Breast epithelium (tissue), 4 donors: ENCODE data around the gene MARVELD1. TPM values are rescaled to one million over a fixed set of nuclear protein-coding genes. Genes with fewer than 3 reads are reported as not detected.

Source experiments
- DNase-seq, 2 donors: peaks; one replicate each; pipeline ENCODE4 v3.0.0-alpha.2; 2019; ENCODE audit warnings: low spot score in 2 of 2
- H3K27ac ChIP-seq, 2 donors: fragments of 200-600 bp; sonication (generic) in 1 of 2; one replicate each; pipeline ENCODE4 v1.5.1; 2016 to 2019; ENCODE audit warnings: mild to moderate bottlenecking in 1 of 2
- H3K27me3 ChIP-seq, 2 donors: fragments of 200-600 bp; sonication (generic) in 1 of 2; one replicate each; pipeline versions ENCODE4 v1.5.1 to v1.6.0; 2017 to 2019; ENCODE audit warnings: control low read depth in 1 of 2, mild to moderate bottlenecking in 1 of 2
- H3K36me3 ChIP-seq: fragments of 200-600 bp; one replicate; pipeline ENCODE4 v1.5.1; 2019
- H3K4me1 ChIP-seq, 2 donors: fragments of 200-600 bp; sonication (generic); one replicate each; pipeline ENCODE4 v1.5.1; 2016 to 2019; ENCODE audit warnings: control low read depth in 1 of 2
- H3K4me3 ChIP-seq, 3 donors: fragments of 200-600 bp; sonication (generic); 1 replicate in 2 of 3; 2 replicates in 1 of 3; pipeline ENCODE4 v1.5.1; 2016 to 2019; ENCODE audit warnings: mild to moderate bottlenecking in 3 of 3, moderate library complexity in 2 of 3
- H3K9me3 ChIP-seq, 2 donors: fragments of 200-600 bp; sonication (generic) in 1 of 2; one replicate each; pipeline ENCODE4 v1.5.1; 2016 to 2019; ENCODE audit warnings: control low read depth in 1 of 2
- POLR2A ChIP-seq: fragments of 450-650 bp; IDR thresholded peaks from one replicate; pipeline ENCODE4 v1.6.1; 2016; ENCODE audit warnings: antibody characterized with exemption, mild to moderate bottlenecking, moderate library complexity
- POLR2AphosphoS5 ChIP-seq, 3 donors: sonication (generic); formaldehyde crosslinking; IDR thresholded peaks; one replicate each; pipeline ENCODE4 v1.6.1; 2017; ENCODE audit warnings: antibody characterized with exemption in 3 of 3
- intact Hi-C: fragments of 100-400 bp; cut with DNase I; formaldehyde crosslinking; loops from one replicate; pipeline ENCODE4 v1.15.1; 2023; ENCODE audit warnings: low total_unique reads
- total RNA-seq, 3 donors: library from RNA; depleted of rRNA; stranded (reverse); fragments of >200 nt; gene quantifications; one replicate each; pipeline ENCODE4 v1.1.0, GENCODE V29; 2016
- TF ChIP-seq, protein P1 (sequence below), 3 donors: fragments of 450-650 bp; IDR thresholded peaks; one replicate each; pipeline ENCODE4 v1.5.1; 2016 to 2017; ENCODE audit warnings: antibody characterized with exemption in 3 of 3, mild to moderate bottlenecking in 3 of 3, moderate library complexity in 3 of 3

MARVELD1 gene
- total RNA-seq, 3 donors from 2014 or later: 13.4 to 19.8 (median 16.2) TPM

DNA sequence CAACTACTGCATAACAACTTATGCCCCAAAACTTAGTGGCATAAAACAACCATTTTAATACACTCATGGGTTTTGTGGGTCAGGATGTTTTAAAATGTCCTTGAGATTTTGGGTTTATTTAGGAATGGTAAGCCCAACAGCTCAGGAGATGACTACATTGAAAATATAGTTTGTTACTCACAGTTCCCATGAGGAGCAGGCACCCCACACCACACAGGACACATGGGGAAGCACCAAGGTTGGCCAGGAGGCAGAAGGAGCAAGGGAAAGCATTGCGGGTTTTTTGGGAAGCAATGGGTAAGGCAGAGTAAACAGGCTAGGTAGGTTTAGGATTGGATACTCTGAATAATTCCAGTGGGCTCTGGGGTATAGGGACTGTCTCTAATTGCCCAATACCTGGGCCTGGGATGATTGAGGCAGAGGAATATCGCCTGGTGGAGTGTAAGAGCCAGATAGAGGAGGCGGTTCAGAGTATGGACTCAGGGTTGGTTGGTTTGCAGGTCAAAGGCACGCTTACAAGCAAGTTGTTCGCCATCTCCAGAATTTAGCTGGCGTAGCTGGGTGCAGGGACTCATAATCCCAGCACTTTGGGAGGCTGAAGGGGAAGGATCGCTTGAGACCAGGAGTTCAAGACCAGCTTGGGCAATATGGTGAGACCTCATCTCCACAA is 10.0 kb upstream of the MARVELD1 start:
- H3K9me3 ChIP-seq: no peaks in the 10 kb centered on the region
- H3K27ac ChIP-seq: no peak overlapping the region
- TF ChIP-seq POLR2A (no peak), POLR2AphosphoS5 (IDR thresholded peaks at IDR 0.05) (no peak)
- TF ChIP-seq, protein P1, sequence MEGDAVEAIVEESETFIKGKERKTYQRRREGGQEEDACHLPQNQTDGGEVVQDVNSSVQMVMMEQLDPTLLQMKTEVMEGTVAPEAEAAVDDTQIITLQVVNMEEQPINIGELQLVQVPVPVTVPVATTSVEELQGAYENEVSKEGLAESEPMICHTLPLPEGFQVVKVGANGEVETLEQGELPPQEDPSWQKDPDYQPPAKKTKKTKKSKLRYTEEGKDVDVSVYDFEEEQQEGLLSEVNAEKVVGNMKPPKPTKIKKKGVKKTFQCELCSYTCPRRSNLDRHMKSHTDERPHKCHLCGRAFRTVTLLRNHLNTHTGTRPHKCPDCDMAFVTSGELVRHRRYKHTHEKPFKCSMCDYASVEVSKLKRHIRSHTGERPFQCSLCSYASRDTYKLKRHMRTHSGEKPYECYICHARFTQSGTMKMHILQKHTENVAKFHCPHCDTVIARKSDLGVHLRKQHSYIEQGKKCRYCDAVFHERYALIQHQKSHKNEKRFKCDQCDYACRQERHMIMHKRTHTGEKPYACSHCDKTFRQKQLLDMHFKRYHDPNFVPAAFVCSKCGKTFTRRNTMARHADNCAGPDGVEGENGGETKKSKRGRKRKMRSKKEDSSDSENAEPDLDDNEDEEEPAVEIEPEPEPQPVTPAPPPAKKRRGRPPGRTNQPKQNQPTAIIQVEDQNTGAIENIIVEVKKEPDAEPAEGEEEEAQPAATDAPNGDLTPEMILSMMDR (IDR thresholded peaks at IDR 0.05): no peak
- H3K27me3 ChIP-seq: no peaks in the 10 kb centered on the region
- intact Hi-C loops: no loop called here
- DNase-seq: no peak
- H3K4me1 ChIP-seq: no peaks in the 10 kb centered on the region
- H3K36me3 ChIP-seq: no peaks in the 10 kb centered on the region
- no peak overlapping the region for H3K4me3 ChIP-seq

DNA sequence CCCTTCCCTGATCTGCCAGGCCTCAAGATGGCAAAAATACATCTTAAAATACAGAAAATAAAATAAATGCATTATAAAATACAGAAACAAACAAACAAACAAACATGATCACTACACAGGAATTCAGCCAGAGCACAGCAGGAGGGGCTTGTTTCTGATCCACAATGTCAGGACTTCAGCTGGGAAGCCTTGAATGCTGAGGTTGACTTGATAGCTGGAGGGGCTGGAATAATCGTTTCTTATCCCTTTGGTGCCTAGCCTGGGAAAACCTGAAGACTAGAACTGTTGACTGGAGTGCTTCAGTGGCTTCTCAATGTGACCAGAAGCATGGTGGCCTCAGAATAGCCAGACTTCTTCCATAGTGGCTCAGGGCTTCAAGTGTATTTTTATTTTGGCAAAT is 9.2 kb upstream of the MARVELD1 start:
- Histone ChIP-seq H3K36me3 (no peaks in the 10 kb centered on the region), H3K4me3 (no peak overlapping the region), H3K27ac (no peak overlapping the region), H3K4me1 (no peaks in the 10 kb centered on the region), H3K9me3 (no peaks in the 10 kb centered on the region), H3K27me3 (no peaks in the 10 kb centered on the region)
- no peak for TF ChIP-seq POLR2A
- no peak for TF ChIP-seq POLR2AphosphoS5 (IDR thresholded peaks at IDR 0.05)
- TF ChIP-seq, protein P1 (IDR thresholded peaks at IDR 0.05): no peak
- no peak for DNase-seq
- intact Hi-C loops: no loop called here

DNA sequence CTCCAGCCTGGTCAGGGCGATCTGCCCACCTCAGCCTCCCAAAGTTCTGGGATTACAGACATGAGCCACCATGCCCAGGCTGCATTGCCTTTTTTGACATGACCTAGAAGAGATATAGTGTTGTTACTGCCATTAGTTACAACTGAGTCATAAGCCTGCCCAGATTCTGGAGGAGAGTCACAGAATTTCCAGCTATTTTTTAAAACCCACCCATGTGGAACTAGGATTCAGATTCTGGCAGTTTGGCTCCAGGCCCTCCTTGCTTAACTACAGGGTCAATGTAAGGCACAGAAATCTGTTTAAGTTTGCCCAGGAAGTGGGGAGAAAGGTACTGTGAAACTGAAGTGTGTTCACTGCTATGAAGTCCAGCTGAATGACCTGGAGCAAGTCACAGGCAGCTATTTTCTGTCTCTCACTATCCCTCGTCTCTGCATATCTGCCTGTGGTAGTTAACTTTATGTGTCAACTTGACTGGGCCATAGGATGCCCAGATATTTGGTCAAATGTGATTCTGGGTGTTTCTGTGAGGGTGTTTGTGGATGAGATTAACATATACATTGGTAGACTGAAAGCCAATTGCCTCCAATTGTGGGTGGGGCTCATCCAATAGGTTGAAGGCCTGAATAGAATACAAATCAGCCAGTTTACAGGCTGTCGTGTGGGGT is 8.4 kb upstream of the MARVELD1 start:
- no peaks in the 10 kb centered on the region for H3K4me1 ChIP-seq

DNA sequence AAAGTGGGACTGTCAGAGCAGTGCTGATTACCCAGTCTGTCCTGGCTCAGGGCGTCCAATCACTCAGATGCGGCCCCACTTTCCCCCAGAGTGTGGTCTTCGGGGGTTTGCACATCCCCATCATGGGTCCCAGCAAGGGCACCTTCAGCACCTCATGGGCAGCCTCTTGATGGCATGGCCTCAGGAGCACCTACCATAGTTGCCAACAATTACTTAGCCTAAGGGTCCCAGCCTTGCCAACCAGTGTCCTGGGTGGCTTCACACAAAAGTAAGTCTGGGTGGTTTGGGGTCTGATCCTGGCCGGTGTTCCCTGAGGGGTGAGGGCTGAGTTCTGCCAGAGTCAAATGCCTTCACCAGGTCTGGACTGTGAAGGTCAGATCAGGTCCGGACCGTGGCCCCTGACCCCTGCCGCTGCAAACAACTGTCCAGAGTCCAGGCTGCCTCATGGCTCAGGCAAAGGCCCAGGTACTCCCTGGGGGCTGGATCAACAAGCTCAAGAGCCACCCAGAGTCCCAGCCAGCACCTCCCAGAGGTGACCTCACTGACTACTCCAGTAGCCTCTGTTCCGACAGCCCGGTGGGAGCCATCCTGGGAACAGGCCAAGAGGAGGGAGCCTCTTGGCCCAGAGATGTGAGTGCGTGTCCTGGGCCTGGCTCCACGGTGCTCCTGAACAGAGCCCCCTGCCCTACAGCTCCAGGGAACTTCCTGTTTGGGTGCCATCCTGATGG is 6.2 kb upstream of the MARVELD1 start:
- no peak for DNase-seq
- intact Hi-C loops: no loop called here
- TF ChIP-seq, protein P1 (IDR thresholded peaks at IDR 0.05): no peak
- no peak for TF ChIP-seq POLR2AphosphoS5 (IDR thresholded peaks at IDR 0.05)
- TF ChIP-seq POLR2A: no peak
- Histone ChIP-seq H3K9me3 (no peaks in the 10 kb centered on the region), H3K27ac (no peak overlapping the region), H3K4me3 (no peak overlapping the region), H3K4me1 (no peaks in the 10 kb centered on the region), H3K36me3 (no peaks in the 10 kb centered on the region), H3K27me3 (no peaks in the 10 kb centered on the region)

More for the DNA sequence above, 8.4 kb upstream of the MARVELD1 start:
- Histone ChIP-seq H3K4me3 (no peak overlapping the region), H3K9me3 (no peaks in the 10 kb centered on the region), H3K36me3 (no peaks in the 10 kb centered on the region), H3K27ac (no peak overlapping the region), H3K27me3 (no peaks in the 10 kb centered on the region)
- intact Hi-C loops: no loop called here
- no peak for DNase-seq
- TF ChIP-seq POLR2A (no peak), POLR2AphosphoS5 (IDR thresholded peaks at IDR 0.05) (no peak)
- TF ChIP-seq, protein P1 (IDR thresholded peaks at IDR 0.05): no peak

DNA sequence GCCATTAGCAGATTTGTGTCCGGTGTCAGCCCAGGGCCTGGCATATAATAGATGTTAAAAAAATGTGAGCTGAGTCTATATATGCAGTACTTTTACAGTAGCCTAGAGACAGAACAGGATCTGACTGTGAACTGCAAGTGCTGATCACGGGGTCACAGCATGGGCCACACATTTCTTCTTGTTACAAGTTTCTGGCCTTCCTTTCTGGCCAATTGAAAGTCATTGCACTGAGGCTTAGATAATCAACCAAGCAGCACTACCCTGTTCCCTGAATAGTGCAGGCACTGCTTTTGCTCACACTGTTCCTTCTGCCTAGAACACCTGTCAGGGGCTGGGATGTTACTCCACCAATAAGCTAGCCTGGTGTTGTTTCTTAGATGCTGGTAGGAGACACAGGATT is 5.4 kb upstream of the MARVELD1 start:
- H3K27ac ChIP-seq: no peak overlapping the region
- intact Hi-C loops: no loop called here
- no peaks in the 10 kb centered on the region for H3K36me3 ChIP-seq
- H3K9me3 ChIP-seq: no peaks in the 10 kb centered on the region
- H3K27me3 ChIP-seq: no peaks in the 10 kb centered on the region
- no peaks in the 10 kb centered on the region for H3K4me1 ChIP-seq
- TF ChIP-seq, protein P1 (IDR thresholded peaks at IDR 0.05): no peak
- TF ChIP-seq POLR2A (no peak), POLR2AphosphoS5 (IDR thresholded peaks at IDR 0.05) (no peak)
- no peak overlapping the region for H3K4me3 ChIP-seq
- no peak for DNase-seq
